ENCODE data around the gene SMARCA5. TPM values are rescaled to one million over a fixed set of nuclear protein-coding genes. Genes with fewer than 3 reads are reported as not detected.

Gene SMARCA5
- total and polyA plus RNA-seq, 12 donors, result 13.8 to 67.9 (median 56.7) TPM

- H3K9me3 ChIP-seq (replicated peaks in 1 of 3), result no peaks in the 10 kb centered on the region
- WGBS, 4 donors, result 93 to 98% (median 95%) methylated on average over 2 to 3 of the region's 3 CpGs
- no peak overlapping the region for H3K4me3 ChIP-seq
- no peaks in the 10 kb centered on the region for H3K36me3 ChIP-seq (replicated peaks in 1 of 2)
- no peak for DNase-seq
- H3K4me1 ChIP-seq (replicated peaks in 1 of 2), result no peaks in the 10 kb centered on the region
- H3K27ac ChIP-seq, result no peak overlapping the region
- intact Hi-C loops (cut with DNase I), result no loop called here
- TF ChIP-seq, protein P1, sequence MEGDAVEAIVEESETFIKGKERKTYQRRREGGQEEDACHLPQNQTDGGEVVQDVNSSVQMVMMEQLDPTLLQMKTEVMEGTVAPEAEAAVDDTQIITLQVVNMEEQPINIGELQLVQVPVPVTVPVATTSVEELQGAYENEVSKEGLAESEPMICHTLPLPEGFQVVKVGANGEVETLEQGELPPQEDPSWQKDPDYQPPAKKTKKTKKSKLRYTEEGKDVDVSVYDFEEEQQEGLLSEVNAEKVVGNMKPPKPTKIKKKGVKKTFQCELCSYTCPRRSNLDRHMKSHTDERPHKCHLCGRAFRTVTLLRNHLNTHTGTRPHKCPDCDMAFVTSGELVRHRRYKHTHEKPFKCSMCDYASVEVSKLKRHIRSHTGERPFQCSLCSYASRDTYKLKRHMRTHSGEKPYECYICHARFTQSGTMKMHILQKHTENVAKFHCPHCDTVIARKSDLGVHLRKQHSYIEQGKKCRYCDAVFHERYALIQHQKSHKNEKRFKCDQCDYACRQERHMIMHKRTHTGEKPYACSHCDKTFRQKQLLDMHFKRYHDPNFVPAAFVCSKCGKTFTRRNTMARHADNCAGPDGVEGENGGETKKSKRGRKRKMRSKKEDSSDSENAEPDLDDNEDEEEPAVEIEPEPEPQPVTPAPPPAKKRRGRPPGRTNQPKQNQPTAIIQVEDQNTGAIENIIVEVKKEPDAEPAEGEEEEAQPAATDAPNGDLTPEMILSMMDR (IDR thresholded peaks at IDR 0.05), result no peak
- TF ChIP-seq POLR2A (IDR thresholded peaks at IDR 0.05), result no peak
- no peaks in the 10 kb centered on the region for H3K27me3 ChIP-seq
Observed at GRCh38 chr4:143488687-143489086, 24.8 kb upstream of the SMARCA5 start.

DNA sequence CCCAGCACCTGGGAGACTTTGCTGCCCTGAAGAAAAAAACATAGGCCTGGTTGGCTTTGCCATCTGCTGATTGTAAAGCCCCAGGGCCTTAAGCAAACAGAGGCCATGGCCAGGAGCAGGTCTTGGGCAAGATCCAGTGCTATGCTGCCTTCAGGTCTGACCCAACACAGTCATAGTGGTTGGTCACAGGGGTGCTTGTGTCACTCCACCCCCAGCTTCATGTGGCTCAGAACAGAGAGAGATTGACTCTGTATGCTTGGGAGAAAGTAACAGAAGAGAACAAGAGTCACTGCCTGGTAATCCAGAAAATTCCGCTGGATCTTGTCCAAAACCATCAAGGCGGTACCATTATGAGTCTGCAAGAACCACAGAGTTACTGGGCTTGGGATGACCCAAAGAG, 24.4 kb upstream of the SMARCA5 start:
- no peaks in the 10 kb centered on the region for H3K27me3 ChIP-seq
- DNase-seq, result no peak
- 91 to 98% (median 96%) methylated on average over 2 of the region's 2 CpGs for WGBS, 4 donors
- H3K36me3 ChIP-seq (replicated peaks in 1 of 2), result no peaks in the 10 kb centered on the region
- no peaks in the 10 kb centered on the region for H3K4me1 ChIP-seq (replicated peaks in 1 of 2)
- H3K4me3 ChIP-seq, result no peak overlapping the region
- H3K27ac ChIP-seq, result no peak overlapping the region
- intact Hi-C loops (cut with DNase I), result no loop called here
- TF ChIP-seq POLR2A (IDR thresholded peaks at IDR 0.05), result no peak
- TF ChIP-seq, protein P1 (IDR thresholded peaks at IDR 0.05), result no peak
- H3K9me3 ChIP-seq (replicated peaks in 1 of 3), result no peaks in the 10 kb centered on the region

DNA sequence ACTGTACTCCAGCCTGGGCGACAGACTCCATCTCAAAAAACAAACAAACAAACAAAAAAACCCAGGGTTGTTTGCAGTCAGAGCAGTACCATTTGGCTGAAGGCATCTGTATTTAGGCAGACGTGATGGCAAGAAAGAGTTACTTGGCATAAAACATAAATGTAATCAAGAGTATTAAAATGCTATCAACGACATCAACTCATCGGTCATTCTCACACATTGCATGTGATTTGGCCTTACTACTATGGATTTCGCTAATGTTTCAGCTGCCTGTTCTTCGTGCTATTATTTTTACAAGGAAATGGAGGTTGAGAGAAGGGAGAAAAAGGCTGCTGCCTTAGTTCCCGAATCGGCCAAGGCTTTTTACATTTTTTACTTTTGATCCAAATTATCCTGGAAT, 15.5 kb upstream of the SMARCA5 start:
- no peak for DNase-seq
- Histone ChIP-seq H3K9me3 (replicated peaks in 1 of 3) (no peaks in the 10 kb centered on the region), H3K27me3 (no peaks in the 10 kb centered on the region), H3K27ac (no peak overlapping the region), H3K4me1 (replicated peaks in 1 of 2) (no peaks in the 10 kb centered on the region), H3K36me3 (replicated peaks in 1 of 2) (no peaks in the 10 kb centered on the region), H3K4me3 (no peak overlapping the region)
- intact Hi-C loops (cut with DNase I), result no loop called here
- no peak for TF ChIP-seq POLR2A (IDR thresholded peaks at IDR 0.05)
- TF ChIP-seq, protein P1 (IDR thresholded peaks at IDR 0.05), result no peak
- WGBS, 4 donors, result 79 to 81% (median 80%) methylated on average over 8 of the region's 8 CpGs

DNA sequence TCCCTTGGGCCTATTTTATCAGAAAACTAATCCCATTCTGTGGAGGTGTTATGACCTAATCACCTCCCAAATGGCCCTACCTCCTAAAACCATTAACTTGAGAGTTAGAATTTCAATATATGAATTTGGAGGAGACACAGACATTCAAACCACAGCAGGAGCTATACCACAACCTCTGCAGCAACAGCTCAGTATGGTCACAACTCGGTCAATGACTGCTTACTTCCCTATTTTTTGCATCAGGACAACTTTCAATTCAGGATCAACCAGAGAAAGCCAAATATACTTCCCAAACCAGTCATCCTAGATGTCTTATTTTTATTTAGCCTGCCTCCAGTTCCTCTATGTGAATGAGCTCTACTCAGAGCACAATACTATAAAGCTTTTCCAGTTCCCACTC, 11.3 kb upstream of the SMARCA5 start:
- DNase-seq, result no peak
- no peak overlapping the region for H3K4me3 ChIP-seq
- no peaks in the 10 kb centered on the region for H3K36me3 ChIP-seq (replicated peaks in 1 of 2)
- intact Hi-C loops (cut with DNase I), result no loop called here
- peaks cover 4 to 11% of the 10 kb centered on the region in 2 donors for H3K4me1 ChIP-seq (replicated peaks in 1 of 2)
- 67 to 91% (median 78%) methylated on average over 1 of the region's 1 CpG for WGBS, 4 donors
- H3K27ac ChIP-seq, result no peak overlapping the region
- H3K27me3 ChIP-seq, result no peaks in the 10 kb centered on the region
- no peaks in the 10 kb centered on the region for H3K9me3 ChIP-seq (replicated peaks in 1 of 3)
- TF ChIP-seq POLR2A (IDR thresholded peaks at IDR 0.05), result no peak
- TF ChIP-seq, protein P1 (IDR thresholded peaks at IDR 0.05), result no peak

Measured in adrenal gland (tissue), 12 donors.